Left ventricle myocardium inferior (tissue), 1 donor: ENCODE results near the gene SLC1A2. TPM values are rescaled to one million over a fixed set of nuclear protein-coding genes. Genes with fewer than 3 reads are reported as not detected.

ENCODE experiments used
- DNase-seq: peaks from one replicate; pipeline ENCODE4 v3.0.0-alpha.2; 2020
- H3K27ac ChIP-seq: fragments of 200-600 bp; replicated peaks from 2 replicates; pipeline ENCODE4 v1.8.0; 2021
- H3K27me3 ChIP-seq: fragments of 200-600 bp; 2 replicates; pipeline ENCODE4 v1.8.0; 2021; ENCODE audit warnings: low read depth
- H3K36me3 ChIP-seq: fragments of 200-600 bp; 2 replicates; pipeline ENCODE4 v1.8.0; 2021
- H3K4me1 ChIP-seq: fragments of 200-600 bp; 2 replicates; pipeline ENCODE4 v1.8.0; 2021
- H3K4me3 ChIP-seq: fragments of 200-600 bp; 2 replicates; pipeline ENCODE4 v1.8.0; 2021; ENCODE audit warnings: mild to moderate bottlenecking, moderate library complexity
- H3K9me3 ChIP-seq: fragments of 200-600 bp; replicated peaks from 2 replicates; pipeline ENCODE4 v1.8.0; 2021
- intact Hi-C: fragments of 100-400 bp; cut with micrococcal nuclease; formaldehyde crosslinking; loops from one replicate; pipeline ENCODE4 v1.11.0; 2022
- total RNA-seq: library from RNA; stranded (reverse); fragmentation: NEBNext Ultra II Directional; extraction: Animal tissue kit (Norgen Biotek cat#: 25700); gene quantifications from one replicate; pipeline ENCODE4 v1.2.1, GENCODE V29; 2021
- TF ChIP-seq, protein P1 (sequence below): fragments of 200-600 bp; IDR thresholded peaks from 2 replicates; pipeline ENCODE4 v1.8.0; 2021; ENCODE audit warnings: antibody characterized with exemption, mild to moderate bottlenecking, borderline replicate concordance
- donor health status: DM: no; HTN: yes; CAD: no; lungs with severe emphysema.

Gene SLC1A2
- total RNA-seq, 1 donor from 2014 or later, result 8.4 TPM

DNA sequence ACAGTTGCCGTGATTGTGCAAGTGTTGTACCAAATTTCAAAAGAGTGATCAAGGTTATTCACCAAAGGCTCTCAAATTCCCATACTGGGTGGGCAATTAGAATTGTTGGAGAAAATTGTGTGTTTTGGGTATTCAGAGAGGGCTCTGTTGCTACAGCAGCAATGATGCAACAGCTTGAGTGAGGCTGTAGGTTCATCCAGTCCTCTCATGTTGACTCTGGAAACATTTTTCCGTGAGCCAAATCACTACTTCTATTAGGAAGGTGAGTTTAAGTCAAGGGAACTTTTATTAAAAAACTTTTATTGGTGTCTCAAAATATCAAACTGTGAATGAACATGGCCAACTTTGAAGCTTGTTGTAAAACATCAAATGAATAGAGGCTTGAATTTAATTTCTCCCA lies 163.8 kb downstream of the SLC1A2 start:
- TF ChIP-seq, protein P1, sequence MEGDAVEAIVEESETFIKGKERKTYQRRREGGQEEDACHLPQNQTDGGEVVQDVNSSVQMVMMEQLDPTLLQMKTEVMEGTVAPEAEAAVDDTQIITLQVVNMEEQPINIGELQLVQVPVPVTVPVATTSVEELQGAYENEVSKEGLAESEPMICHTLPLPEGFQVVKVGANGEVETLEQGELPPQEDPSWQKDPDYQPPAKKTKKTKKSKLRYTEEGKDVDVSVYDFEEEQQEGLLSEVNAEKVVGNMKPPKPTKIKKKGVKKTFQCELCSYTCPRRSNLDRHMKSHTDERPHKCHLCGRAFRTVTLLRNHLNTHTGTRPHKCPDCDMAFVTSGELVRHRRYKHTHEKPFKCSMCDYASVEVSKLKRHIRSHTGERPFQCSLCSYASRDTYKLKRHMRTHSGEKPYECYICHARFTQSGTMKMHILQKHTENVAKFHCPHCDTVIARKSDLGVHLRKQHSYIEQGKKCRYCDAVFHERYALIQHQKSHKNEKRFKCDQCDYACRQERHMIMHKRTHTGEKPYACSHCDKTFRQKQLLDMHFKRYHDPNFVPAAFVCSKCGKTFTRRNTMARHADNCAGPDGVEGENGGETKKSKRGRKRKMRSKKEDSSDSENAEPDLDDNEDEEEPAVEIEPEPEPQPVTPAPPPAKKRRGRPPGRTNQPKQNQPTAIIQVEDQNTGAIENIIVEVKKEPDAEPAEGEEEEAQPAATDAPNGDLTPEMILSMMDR, result no peak
- Histone ChIP-seq H3K27ac (no peak overlapping the region), H3K4me1 (peaks cover 6% of the 10 kb centered on the region), H3K9me3 (no peaks in the 10 kb centered on the region), H3K4me3 (no peak overlapping the region), H3K27me3 (no peaks in the 10 kb centered on the region), H3K36me3 (no peaks in the 10 kb centered on the region)
- no peak for DNase-seq
- intact Hi-C loops, result no loop called here

DNA sequence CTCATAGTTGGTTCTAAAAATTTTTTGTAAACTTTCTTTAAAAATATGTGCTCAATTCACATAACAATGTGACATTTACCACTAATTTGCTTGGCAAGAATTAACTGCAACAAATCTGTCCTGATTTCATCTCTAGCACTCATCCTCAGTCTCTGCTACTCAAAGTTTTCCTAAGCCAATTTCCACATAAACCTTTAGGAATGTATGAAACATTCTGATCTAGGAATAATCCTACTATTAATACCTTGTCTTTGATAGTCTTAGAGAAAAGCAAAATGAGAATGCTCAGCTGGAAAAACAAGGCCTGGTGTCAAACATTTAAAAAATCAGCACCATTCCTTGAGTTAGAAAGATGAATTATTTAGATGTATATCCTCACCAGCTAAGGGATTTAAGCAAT lies 166.1 kb downstream of the SLC1A2 start:
- Histone ChIP-seq H3K9me3 (no peaks in the 10 kb centered on the region), H3K4me1 (peaks cover 6% of the 10 kb centered on the region), H3K4me3 (no peak overlapping the region), H3K27ac (no peak overlapping the region), H3K36me3 (no peaks in the 10 kb centered on the region), H3K27me3 (no peaks in the 10 kb centered on the region)
- intact Hi-C loops, result no loop called here
- DNase-seq, result no peak
- TF ChIP-seq, protein P1, result no peak

DNA sequence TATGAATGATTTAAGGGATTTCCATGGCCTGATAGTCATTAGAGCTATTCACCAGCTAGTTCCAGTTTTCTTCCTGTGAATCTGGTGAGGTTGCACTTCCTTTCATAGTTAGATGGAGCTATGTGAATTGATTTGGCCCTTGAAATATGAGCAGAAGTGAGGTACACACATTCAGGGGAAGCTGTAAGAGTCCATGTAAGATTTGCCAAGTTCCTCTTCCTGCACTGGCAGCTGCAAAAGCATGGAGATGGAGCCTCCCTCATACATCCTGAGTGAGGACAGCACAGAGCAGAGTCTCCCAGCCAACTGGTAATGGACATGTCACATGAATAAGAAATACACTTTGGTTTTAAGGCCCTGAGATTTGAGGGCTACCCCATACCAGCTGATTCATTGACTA lies 168.7 kb downstream of the SLC1A2 start:
- no peak overlapping the region for H3K4me3 ChIP-seq
- TF ChIP-seq, protein P1, result no peak
- DNase-seq, result no peak
- no peaks in the 10 kb centered on the region for H3K36me3 ChIP-seq
- H3K27me3 ChIP-seq, result no peaks in the 10 kb centered on the region
- H3K9me3 ChIP-seq, result no peaks in the 10 kb centered on the region
- no peak overlapping the region for H3K27ac ChIP-seq
- peaks cover 11% of the 10 kb centered on the region for H3K4me1 ChIP-seq
- intact Hi-C loops, result no loop called here

DNA sequence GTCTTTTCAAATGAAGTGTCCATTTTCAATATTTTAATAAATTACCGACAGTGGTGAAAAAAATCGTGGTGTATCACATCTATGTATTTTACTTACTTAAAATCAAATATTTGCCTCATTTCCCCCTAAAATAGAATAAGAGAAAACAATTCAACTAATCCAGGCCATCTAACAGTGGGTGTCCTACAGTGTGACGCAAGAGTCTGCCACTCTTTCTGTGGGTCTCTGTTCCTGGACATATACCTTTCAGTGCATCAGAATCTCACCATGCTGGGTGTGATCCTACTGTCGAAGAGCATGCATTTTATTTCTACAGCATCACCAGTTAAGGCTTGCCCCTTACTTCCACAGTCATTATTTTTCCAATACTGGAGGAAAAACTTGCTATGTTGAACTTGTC lies 169.2 kb downstream of the SLC1A2 start:
- intact Hi-C loops, result no loop called here
- H3K36me3 ChIP-seq, result no peaks in the 10 kb centered on the region
- no peaks in the 10 kb centered on the region for H3K27me3 ChIP-seq
- DNase-seq, result no peak
- H3K27ac ChIP-seq, result no peak overlapping the region
- peaks cover 11% of the 10 kb centered on the region for H3K4me1 ChIP-seq
- no peak overlapping the region for H3K4me3 ChIP-seq
- TF ChIP-seq, protein P1, result no peak
- no peaks in the 10 kb centered on the region for H3K9me3 ChIP-seq

DNA sequence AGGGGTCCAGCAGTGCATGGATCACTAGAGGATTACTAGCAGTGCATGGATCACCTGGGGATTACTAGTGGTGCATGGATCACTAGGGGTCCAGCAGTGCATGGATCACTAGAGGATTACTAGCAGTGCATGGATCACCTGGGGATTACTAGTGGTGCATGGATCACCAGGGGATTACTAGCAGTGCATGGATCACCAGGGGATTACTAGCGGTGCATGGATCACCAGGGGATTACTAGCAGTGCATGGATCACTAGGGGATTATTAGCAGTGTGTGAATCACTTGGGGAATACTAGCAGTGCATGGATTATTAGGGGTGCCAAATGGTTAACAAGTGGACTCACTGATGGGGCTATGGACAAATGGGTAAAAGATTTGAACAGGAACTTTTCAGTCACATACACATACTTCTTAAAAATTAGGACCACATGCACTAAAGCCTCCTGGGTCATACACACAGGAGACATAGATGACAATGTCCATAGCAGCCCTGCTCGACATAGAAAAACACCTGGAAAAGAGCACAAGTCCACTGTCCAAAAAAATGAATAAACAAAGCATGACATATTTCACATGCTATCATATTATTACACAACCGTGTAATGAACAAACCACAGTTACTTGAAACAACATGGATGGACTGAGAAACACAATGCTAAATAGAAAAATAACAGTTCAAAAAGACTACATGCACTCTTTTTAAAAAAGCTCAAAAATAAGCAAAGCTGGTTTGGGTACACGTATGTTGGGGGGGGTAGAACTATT lies 170.6 kb downstream of the SLC1A2 start:
- TF ChIP-seq, protein P1, result no peak
- H3K4me1 ChIP-seq, result peaks cover 11% of the 10 kb centered on the region
- no peak overlapping the region for H3K27ac ChIP-seq
- no peak overlapping the region for H3K4me3 ChIP-seq
- H3K27me3 ChIP-seq, result no peaks in the 10 kb centered on the region
- no peaks in the 10 kb centered on the region for H3K9me3 ChIP-seq
- DNase-seq, result no peak
- intact Hi-C loops, result no loop called here
- H3K36me3 ChIP-seq, result no peaks in the 10 kb centered on the region
